ENCODE measurements around the gene SIPA1. TPM values are rescaled to one million over a fixed set of nuclear protein-coding genes. Genes with fewer than 3 reads are reported as not detected.
A peak's percentile ranks its signal among the peaks of the same experiment; 100 is the strongest.

SIPA1 gene
- total and polyA plus RNA-seq, 9 of the 15 experiments (the other 6 are each of a cell fraction or from before 2014, with no cell fraction given) = 0.25 to 85.8 (median 16.8) TPM

DNA sequence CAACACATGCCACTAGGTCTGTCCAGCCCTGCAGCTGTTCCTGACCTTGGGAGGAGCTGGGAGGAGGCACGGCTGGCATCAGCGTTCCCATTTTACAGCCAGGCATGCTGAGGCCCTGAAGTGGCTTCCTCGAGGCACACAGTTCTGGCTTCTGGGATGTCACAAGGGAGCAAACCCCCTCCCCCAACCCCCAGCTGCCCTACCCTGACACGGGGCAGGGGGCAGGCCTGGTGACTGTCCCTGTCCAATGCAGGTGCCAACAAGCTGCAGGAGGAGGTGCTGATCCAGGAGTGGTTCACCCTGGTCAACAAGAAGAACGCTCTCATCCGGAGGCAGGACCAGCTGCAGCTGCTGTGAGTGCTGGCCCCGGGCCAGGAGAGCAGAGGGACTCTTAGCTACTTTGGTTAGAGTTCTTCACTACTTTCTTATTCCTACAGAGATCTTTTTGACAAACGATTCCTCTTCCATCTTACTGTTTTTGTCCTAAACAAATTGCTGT lies 47.6 kb upstream of the SIPA1 start:
- DNase-seq (ENCODE audit: extremely low read depth in 1 of 4, low spot score in 3 of 4) = no peak
- intact Hi-C loops (cut with micrococcal nuclease) (no loop called here), in situ Hi-C loops (cut with MboI) (no loop called here)
- H3K9me3 ChIP-seq (replicated peaks; ENCODE audit: control insufficient read depth, insufficient read depth, low read depth, low read length) = no peaks in the 10 kb centered on the region
- CTCF ChIA-PET (ENCODE audit: low intra/inter-chr PET ratio) = no interaction called here
- H3K4me1 ChIP-seq (replicated peaks in 1 of 2; ENCODE audit: control insufficient read depth in 2 of 2, insufficient read depth in 2 of 2, low read length in 2 of 2) = peaks cover 16 to 66% of the 10 kb centered on the region in 2 experiments
- no peak overlapping the region for H2AFZ ChIP-seq (ENCODE audit: low read depth, low read length)
- BruUV-seq (replicated peaks) = no TSS peak
- peaks cover 4% of the 10 kb centered on the region for H3K9me1 ChIP-seq (ENCODE audit: control insufficient read depth, insufficient read depth, low read length)
- no peak for ATAC-seq
- H3K27ac ChIP-seq (ENCODE audit: extremely low read depth, low read depth, low read length) = no peak overlapping the region
- no peaks in the 10 kb centered on the region for H3K27me3 ChIP-seq (ENCODE audit: control insufficient read depth in 2 of 2, insufficient read depth in 2 of 2, low read length in 2 of 2)
- H3K4me2 ChIP-seq (ENCODE audit: insufficient read depth, low read length) = no peak overlapping the region
- 80% methylated on average over 8 of the region's 8 CpGs for WGBS (ENCODE audit: insufficient coverage, low coverage, missing lambda C conversion rate)
- no peak overlapping the region for H3K4me3 ChIP-seq
- H3K36me3 ChIP-seq (ENCODE audit: control insufficient read depth, insufficient read depth, low read length) = peaks cover 54% of the 10 kb centered on the region; the same call in 2 of the 3 replicates
- 0 out of 2 replicates have a peak, but pooled peaks cover 4% of the 10 kb centered on the region for H4K20me1 ChIP-seq (replicated peaks; ENCODE audit: control insufficient read depth, insufficient read depth, low read length)
- FAIRE-seq = no peak
- TF ChIP-seq NFIC (IDR thresholded peaks at IDR 0.05) (peak; percentile 73), BCOR (IDR thresholded peaks at IDR 0.05) (peak; percentile 67)
- TF ChIP-seq, protein P1, sequence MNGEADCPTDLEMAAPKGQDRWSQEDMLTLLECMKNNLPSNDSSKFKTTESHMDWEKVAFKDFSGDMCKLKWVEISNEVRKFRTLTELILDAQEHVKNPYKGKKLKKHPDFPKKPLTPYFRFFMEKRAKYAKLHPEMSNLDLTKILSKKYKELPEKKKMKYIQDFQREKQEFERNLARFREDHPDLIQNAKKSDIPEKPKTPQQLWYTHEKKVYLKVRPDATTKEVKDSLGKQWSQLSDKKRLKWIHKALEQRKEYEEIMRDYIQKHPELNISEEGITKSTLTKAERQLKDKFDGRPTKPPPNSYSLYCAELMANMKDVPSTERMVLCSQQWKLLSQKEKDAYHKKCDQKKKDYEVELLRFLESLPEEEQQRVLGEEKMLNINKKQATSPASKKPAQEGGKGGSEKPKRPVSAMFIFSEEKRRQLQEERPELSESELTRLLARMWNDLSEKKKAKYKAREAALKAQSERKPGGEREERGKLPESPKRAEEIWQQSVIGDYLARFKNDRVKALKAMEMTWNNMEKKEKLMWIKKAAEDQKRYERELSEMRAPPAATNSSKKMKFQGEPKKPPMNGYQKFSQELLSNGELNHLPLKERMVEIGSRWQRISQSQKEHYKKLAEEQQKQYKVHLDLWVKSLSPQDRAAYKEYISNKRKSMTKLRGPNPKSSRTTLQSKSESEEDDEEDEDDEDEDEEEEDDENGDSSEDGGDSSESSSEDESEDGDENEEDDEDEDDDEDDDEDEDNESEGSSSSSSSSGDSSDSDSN (IDR thresholded peaks at IDR 0.05; ENCODE audit: borderline replicate concordance in 1 of 2, low read depth in 2 of 2, low read length in 2 of 2) = no peak
- H3K9ac ChIP-seq (ENCODE audit: insufficient read depth in 1 of 2, low read depth in 2 of 2, low read length in 2 of 2) = peak overlapping the region in 1 of 2 experiments; percentile 82; a peak in 2 of 4 replicates
- H3K79me2 ChIP-seq (ENCODE audit: control insufficient read depth, insufficient read depth, low read length) = peaks cover 3% of the 10 kb centered on the region; the same call in 1 of the 3 replicates
- POLR2A ChIA-PET = interaction anchor here (0.6 to 2.4 kb wide), 8 partner anchors 12 to 208 kb away, joined by 3 to 6 read pairs (median 3); partner anchors contain the start of gene EHBP1L1
